ENCODE results near the gene DMBX1. TPM values are rescaled to one million over a fixed set of nuclear protein-coding genes. Genes with fewer than 3 reads are reported as not detected.

The DMBX1 gene
- total and polyA plus RNA-seq, 9 of the 15 experiments (the other 6 are each of a cell fraction or from before 2014, with no cell fraction given) = 0.25 to 4.3 (median 1.0) TPM

DNA sequence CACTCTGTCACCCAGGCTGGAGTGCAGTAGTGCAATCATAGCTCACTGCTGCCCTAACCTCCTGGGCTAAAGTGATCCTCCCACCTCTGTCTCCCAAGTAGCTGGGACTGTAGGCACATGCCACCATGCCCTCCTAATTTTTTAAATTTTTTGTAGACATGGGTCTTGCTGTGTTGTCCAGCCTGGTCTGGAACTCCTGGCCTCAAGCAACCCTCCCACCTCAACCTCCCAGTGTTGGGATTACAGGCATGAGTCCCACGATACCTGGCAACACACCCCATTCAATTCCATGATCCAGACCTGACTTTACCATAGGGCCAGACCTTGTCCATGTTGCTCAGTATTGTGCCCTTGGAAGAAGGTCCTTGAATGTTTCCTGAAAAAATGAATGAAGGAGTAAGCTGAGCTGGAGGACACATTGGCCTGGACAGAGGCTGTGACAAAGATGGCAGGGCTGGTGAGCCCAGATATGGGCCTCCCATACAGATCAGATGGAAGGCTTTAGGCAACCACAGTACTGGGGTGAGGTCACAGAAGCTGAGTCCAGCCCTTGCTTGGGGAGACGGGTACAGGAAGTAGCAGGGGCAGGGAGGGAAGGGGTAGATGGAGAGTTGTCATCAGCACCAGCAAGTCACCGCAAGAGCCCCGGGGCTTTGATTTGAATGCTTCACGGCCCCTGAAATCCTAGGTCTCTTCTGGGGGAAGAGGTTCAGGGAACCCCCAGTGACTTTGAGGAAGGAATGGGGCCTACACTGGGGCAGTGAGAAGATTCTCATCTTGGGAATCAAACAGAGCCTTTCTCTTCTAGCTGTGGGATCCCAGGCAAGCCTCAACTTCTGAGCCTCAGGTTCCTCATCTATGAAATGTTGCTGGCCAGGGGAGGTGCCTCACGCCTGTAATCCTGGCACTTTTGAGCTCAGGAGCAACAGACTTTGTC, 40.1 kb upstream of the DMBX1 start (continued):
- TF ChIP-seq ZNF24 (IDR thresholded peaks at IDR 0.05) (peak; percentile 68), ZKSCAN3 (CRISPR knock-in tag; IDR thresholded peaks at IDR 0.05) (no peak), SMAD2 (IDR thresholded peaks at IDR 0.05; ENCODE audit: low read depth, low read length) (no peak), ZNF134 (CRISPR knock-in tag; conservative IDR thresholded peaks at IDR 0.05) (no peak), U2AF1 (optimal IDR thresholded peaks at IDR 0.05; ENCODE audit: low read depth, low read length) (no peak), ZNF232 (CRISPR knock-in tag; IDR thresholded peaks at IDR 0.05) (no peak), GABPA (tag; conservative IDR thresholded peaks at IDR 0.05; ENCODE audit: low read depth) (peak; percentile 49; the same call in 1 of the 2 replicates), ATF1 (CRISPR knock-in tag; IDR thresholded peaks at IDR 0.05) (no peak), ATF1 (tag; IDR thresholded peaks at IDR 0.05) (peak; percentile 22; the same call in 1 of the 2 replicates), TRIM28 (IDR thresholded peaks at IDR 0.05) (no peak), YY1 (IDR thresholded peaks at IDR 0.05; ENCODE audit: borderline replicate concordance in 1 of 3, control insufficient read depth in 1 of 3, extremely low read depth in 1 of 3, insufficient read depth in 3 of 3, insufficient read length in 1 of 3, insufficient replicate concordance in 2 of 3, low read depth in 1 of 3, low read length in 2 of 3) (peak in 1 of 3 experiments; percentile 43), ZNF12 (CRISPR knock-in tag; IDR thresholded peaks at IDR 0.05) (peak; percentile 88), TEAD4 (IDR thresholded peaks at IDR 0.05; ENCODE audit: low read length) (peak; percentile 24; the same call in 1 of the 2 replicates), TEAD4 (CRISPR knock-in tag; IDR thresholded peaks at IDR 0.05; ENCODE audit: borderline replicate concordance) (no peak), ZNF274 (IDR thresholded peaks at IDR 0.05; ENCODE audit: borderline replicate concordance, low read depth, low read length) (no peak)
- TF ChIP-seq, protein P1, sequence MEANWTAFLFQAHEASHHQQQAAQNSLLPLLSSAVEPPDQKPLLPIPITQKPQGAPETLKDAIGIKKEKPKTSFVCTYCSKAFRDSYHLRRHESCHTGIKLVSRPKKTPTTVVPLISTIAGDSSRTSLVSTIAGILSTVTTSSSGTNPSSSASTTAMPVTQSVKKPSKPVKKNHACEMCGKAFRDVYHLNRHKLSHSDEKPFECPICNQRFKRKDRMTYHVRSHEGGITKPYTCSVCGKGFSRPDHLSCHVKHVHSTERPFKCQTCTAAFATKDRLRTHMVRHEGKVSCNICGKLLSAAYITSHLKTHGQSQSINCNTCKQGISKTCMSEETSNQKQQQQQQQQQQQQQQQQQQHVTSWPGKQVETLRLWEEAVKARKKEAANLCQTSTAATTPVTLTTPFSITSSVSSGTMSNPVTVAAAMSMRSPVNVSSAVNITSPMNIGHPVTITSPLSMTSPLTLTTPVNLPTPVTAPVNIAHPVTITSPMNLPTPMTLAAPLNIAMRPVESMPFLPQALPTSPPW (CRISPR knock-in tag; IDR thresholded peaks at IDR 0.05) = peak; percentile 34; the same call in 1 of the 2 replicates
- TF ChIP-seq, protein P2, sequence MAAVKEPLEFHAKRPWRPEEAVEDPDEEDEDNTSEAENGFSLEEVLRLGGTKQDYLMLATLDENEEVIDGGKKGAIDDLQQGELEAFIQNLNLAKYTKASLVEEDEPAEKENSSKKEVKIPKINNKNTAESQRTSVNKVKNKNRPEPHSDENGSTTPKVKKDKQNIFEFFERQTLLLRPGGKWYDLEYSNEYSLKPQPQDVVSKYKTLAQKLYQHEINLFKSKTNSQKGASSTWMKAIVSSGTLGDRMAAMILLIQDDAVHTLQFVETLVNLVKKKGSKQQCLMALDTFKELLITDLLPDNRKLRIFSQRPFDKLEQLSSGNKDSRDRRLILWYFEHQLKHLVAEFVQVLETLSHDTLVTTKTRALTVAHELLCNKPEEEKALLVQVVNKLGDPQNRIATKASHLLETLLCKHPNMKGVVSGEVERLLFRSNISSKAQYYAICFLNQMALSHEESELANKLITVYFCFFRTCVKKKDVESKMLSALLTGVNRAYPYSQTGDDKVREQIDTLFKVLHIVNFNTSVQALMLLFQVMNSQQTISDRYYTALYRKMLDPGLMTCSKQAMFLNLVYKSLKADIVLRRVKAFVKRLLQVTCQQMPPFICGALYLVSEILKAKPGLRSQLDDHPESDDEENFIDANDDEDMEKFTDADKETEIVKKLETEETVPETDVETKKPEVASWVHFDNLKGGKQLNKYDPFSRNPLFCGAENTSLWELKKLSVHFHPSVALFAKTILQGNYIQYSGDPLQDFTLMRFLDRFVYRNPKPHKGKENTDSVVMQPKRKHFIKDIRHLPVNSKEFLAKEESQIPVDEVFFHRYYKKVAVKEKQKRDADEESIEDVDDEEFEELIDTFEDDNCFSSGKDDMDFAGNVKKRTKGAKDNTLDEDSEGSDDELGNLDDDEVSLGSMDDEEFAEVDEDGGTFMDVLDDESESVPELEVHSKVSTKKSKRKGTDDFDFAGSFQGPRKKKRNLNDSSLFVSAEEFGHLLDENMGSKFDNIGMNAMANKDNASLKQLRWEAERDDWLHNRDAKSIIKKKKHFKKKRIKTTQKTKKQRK (IDR thresholded peaks at IDR 0.05; ENCODE audit: borderline replicate concordance, low read depth, low read length) = no peak
- TF ChIP-seq, protein P3, sequence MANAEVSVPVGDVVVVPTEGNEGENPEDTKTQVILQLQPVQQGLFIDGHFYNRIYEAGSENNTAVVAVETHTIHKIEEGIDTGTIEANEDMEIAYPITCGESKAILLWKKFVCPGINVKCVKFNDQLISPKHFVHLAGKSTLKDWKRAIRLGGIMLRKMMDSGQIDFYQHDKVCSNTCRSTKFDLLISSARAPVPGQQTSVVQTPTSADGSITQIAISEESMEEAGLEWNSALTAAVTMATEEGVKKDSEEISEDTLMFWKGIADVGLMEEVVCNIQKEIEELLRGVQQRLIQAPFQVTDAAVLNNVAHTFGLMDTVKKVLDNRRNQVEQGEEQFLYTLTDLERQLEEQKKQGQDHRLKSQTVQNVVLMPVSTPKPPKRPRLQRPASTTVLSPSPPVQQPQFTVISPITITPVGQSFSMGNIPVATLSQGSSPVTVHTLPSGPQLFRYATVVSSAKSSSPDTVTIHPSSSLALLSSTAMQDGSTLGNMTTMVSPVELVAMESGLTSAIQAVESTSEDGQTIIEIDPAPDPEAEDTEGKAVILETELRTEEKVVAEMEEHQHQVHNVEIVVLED (CRISPR knock-in tag; IDR thresholded peaks at IDR 0.05) = no peak
- TF ChIP-seq, protein P4, sequence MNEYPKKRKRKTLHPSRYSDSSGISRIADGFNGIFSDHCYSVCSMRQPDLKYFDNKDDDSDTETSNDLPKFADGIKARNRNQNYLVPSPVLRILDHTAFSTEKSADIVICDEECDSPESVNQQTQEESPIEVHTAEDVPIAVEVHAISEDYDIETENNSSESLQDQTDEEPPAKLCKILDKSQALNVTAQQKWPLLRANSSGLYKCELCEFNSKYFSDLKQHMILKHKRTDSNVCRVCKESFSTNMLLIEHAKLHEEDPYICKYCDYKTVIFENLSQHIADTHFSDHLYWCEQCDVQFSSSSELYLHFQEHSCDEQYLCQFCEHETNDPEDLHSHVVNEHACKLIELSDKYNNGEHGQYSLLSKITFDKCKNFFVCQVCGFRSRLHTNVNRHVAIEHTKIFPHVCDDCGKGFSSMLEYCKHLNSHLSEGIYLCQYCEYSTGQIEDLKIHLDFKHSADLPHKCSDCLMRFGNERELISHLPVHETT (CRISPR knock-in tag; conservative IDR thresholded peaks at IDR 0.05 in 1 of 2, IDR thresholded peaks at IDR 0.05 in 1 of 2) = 0 out of 4 replicates have a peak, but pooled peaks of 1 of the 2 experiments have one; percentile 19
